Daoy (cell line): ENCODE measurements around the gene PIGW. TPM values are rescaled to one million over a fixed set of nuclear protein-coding genes. Genes with fewer than 3 reads are reported as not detected.

Source experiments
- DNase-seq: peaks from one replicate; pipeline ENCODE4 v3.0.0-alpha.2; 2015; ENCODE audit warnings: low read depth
- total RNA-seq: library from RNA; depleted of rRNA; stranded (reverse); fragments of >200 nt; shearing (Covaris generic); gene quantifications from 2 replicates; pipeline ENCODE4 v1.2.3, GENCODE V29; 2014; rRNA removed

The PIGW gene
- total RNA-seq, 1 experiment from 2014 or later = 6.3 TPM

- peak; percentile 97 for DNase-seq
These were observed 11.0 kb downstream of the PIGW start for GRCh38 chr17:36545465-36546417.

DNA sequence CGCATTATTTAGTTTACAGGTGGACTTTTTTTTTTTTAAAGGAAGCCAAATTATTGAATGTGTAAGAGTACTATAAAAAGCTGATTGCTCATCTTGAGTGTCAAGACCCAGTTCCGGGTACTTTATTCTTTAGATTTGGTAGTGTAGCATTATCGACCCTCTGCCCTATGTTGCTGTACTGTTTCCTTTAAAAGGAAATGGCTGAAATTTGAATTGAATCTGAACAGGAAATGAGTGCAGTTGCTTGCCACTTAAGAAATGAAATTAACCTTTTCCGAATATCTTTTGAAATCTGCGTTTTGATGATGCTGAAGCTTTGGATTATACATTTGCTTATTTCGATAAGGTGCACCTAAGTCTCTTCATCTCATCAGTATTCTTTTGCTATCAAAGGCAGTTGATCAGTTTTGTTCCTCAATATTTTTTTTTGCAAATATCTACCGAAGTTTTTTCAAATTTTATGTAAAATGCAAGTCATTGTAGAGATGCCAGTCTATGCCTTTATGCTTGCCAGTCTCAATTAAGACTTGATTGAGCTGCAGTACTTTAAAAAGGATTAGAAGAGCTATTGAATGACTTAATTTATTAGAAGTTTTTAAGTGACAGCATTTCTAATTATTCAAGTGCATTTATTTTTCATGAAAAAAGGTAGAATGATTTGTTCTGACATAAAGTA is 11.8 kb downstream of the PIGW start:
- no peak for DNase-seq

DNA sequence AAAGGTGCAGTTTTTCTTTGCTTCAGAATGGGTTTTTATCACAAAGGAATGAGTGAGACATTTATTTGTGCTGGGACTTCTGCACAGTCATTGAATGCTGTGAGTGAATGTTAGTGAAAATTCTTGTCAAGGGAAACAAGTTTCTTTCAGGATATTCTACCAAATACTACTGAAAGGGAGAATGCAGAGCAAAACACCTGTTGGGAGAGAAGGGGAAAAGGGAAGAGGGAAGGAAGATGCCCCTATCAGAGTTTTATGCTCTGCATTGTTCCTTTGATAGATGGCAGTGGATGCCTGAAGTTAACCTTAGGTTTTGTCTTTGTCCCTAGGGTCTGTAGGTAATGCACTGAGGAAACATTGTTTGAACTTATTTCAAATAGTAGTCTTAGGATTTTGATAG is 13.0 kb downstream of the PIGW start:
- no peak for DNase-seq

DNA sequence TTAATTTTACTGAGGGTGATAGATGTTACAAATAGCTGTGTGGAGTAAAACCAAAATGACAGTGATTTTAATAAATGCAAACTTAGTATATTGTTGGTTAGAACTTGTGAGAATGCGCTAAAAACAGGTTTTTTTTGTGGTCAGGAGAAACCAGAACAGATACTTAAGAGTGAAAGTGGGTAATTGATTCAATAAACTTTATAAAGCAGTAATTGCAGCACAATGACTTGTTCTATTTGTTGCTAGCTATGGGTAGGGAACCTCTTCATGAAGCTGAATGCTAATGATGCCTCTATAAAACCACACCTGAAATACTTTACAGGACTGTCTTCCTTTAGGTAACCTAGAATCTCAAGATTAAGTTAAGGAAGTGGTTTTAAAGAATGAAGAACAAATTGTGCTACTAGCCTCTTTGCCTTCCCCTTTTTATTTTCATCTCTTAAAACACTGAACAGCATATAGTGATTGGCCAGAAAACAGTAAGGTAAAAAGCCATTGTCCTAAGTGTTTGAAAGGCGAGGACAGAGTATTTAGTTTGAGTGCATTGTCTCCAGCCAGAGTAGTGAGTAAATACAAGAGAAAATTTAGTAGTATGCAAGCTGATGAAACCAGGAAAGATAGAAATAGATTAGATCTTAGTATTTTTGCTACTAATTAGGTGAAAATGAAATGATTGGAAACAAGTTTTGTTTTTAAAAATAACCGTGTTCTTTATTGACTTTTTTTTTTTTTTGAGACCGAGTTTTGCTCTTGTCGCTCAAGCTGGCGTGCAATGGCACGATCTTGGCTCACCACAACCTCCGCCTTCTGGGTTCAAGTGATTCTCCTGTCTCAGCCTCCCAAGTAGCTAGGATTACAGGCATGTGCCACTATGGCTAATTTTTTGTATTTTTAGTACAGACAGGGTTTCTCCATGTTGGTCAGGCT is 16.0 kb downstream of the PIGW start:
- DNase-seq = no peak

DNA sequence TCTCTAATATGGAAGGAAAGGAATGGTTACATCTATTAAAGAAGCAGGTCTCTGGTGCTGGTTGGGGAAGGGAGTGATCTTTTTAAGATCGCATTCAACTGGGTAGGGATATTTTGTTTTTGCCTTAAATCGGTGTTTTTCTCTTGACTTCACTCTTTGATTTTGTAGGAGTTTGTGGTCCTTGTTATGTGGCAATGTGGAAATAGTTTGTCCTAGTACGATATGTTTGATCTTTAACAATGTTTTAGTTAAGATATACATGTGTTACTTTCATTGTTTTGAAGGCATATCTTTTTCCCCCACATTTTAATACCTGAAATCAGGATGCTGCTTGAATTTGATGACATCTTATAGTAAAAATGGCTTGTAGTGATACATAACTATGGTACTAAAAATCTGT is 18.7 kb downstream of the PIGW start:
- DNase-seq = no peak

- DNase-seq = no peak
These were observed 31.3 kb downstream of the PIGW start for GRCh38 chr17:36566081-36566480.

DNA sequence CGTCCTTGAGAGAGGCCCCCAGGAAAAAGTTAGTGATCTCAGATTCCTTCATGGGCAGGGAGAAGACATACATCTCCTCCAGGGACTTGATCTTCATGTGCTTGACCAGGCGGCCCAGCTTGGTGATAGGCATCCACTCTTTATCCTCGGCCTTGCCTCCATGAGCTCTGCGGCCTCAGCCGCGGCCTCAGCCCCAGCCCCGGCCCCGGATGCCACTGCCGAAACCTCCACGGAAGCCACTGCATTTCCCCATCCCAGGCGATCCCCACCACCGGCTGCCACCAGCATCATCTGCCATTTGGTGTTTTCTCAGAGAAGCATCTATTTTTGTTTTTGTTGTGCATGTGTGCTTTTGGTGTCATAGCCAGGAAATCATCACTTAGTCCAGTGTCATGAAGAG is 40.2 kb downstream of the PIGW start:
- no peak for DNase-seq

DNA sequence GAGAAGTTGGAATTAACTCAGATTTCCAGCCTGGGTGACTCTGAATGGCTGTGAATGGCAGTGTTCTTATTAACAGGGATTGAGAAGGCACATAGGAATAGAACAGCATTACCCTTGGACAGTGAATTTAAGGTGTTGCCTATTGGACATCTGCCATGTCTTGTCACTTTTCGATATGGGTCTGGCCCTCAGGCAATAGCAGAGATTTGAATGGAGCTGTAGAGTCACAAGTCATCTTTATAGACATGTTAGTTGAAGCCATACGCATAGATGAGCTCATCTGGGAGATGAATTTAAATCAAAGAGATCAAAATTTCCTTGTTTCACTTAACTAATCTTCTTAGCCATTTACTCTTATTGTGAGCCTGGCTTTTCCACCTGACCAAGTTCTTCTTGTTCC is 42.0 kb downstream of the PIGW start:
- DNase-seq = no peak

DNA sequence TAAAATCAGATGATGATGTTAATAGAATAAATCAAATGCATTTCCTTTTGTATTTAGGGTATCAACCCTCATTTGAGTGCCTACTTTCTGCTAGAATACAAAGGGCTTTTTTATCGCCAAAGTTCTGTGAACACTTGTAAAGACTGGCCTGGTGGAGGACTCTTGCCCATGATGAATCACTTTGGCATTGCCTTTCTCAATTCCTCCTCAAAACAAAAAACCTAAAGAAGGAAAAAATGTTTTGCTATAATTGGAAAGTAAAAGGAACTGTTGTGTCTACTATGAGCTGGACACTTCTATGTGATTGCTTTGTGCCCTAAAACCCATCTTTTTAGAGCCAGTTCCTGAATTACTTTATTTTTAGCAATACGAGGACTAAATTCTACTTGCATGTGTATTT is 43.9 kb downstream of the PIGW start:
- DNase-seq = no peak

DNA sequence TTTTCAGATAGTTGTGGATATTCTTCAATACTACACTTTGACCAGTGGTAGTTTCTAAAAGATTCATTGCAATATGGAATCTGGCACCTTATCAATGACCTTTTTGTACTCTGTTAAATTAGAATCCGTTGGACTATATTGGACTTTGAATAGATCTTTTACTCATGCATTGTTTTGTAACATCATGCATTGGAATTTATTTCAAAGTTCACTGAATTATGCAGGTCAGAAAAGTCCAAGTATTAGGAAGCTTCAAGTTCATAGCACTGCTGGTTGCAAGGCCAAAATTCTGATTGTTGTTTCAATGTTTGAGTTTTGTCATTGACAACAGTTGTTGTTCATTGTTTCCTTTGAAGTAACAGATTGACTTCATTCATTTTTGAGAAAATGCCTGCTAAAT is 49.0 kb downstream of the PIGW start:
- no peak for DNase-seq

- DNase-seq = no peak
These were observed 51.4 kb downstream of the PIGW start for GRCh38 chr17:36586138-36586537.

Other genes starting within 250 kb of the PIGW start
- not detected in 2 replicates for gene TBC1D3G, start 211.1 kb upstream of the PIGW start, total RNA-seq
- not detected in 2 replicates for gene TBC1D3H, start 146.6 kb upstream of the PIGW start, total RNA-seq
- 56.0 and 61.0 TPM in 2 replicates for gene ZNHIT3, start 48.3 kb upstream of the PIGW start, total RNA-seq
- 50.5 and 52.6 TPM in 2 replicates for gene MYO19, start 119 bp upstream of the PIGW start, total RNA-seq
- gene GGNBP2, start 9.9 kb downstream of the PIGW start, total RNA-seq = 34.7 and 36.6 TPM in 2 replicates
- 1.7 and 5.5 TPM in 2 replicates for gene DHRS11, start 56.9 kb downstream of the PIGW start, total RNA-seq
- gene MRM1, start 66.6 kb downstream of the PIGW start, total RNA-seq = 10.4 and 14.5 TPM in 2 replicates